ENCODE results near the gene RIPK4. TPM values are rescaled to one million over a fixed set of nuclear protein-coding genes. Genes with fewer than 3 reads are reported as not detected.

Gene RIPK4
- total and polyA plus RNA-seq, 4 donors: 4.7 to 22.6 (median 8.5) TPM

- WGBS: 72% methylated on average over 19 of the region's 19 CpGs
- H3K27me3 ChIP-seq (ENCODE audit: control insufficient read depth in 4 of 4, insufficient read depth in 4 of 4, low read length in 3 of 4): no peaks in the 10 kb centered on the region
- DNase-seq (ENCODE audit: low spot score): no peak
- no peaks in the 10 kb centered on the region for H3K36me3 ChIP-seq (ENCODE audit: control insufficient read depth in 4 of 4, insufficient read depth in 3 of 4, low read depth in 1 of 4, low read length in 3 of 4)
- TF ChIP-seq RAD21 (IDR thresholded peaks at IDR 0.05) (no peak), FOXA2 (IDR thresholded peaks at IDR 0.05) (no peak), REST (IDR thresholded peaks at IDR 0.05) (no peak), CTCF (IDR thresholded peaks at IDR 0.05; ENCODE audit: low read depth, low read length, missing input control) (no peak), ATF3 (IDR thresholded peaks at IDR 0.05) (no peak), SP1 (IDR thresholded peaks at IDR 0.05) (no peak), JUND (IDR thresholded peaks at IDR 0.05) (no peak), FOXA1 (IDR thresholded peaks at IDR 0.05) (no peak), RXRA (IDR thresholded peaks at IDR 0.05) (no peak), MAX (IDR thresholded peaks at IDR 0.05) (no peak), GABPA (IDR thresholded peaks at IDR 0.05 in 1 of 2, conservative IDR thresholded peaks at IDR 0.05 in 1 of 2) (no peak), YY1 (IDR thresholded peaks at IDR 0.05) (no peak), NR2F2 (IDR thresholded peaks at IDR 0.05) (no peak), ZBTB33 (IDR thresholded peaks at IDR 0.05) (no peak), HNF4G (IDR thresholded peaks at IDR 0.05) (no peak), HNF4A (conservative IDR thresholded peaks at IDR 0.05) (no peak), EGR1 (IDR thresholded peaks at IDR 0.05; ENCODE audit: low read depth in 2 of 2) (no peak), TAF1 (conservative IDR thresholded peaks at IDR 0.05) (no peak)
- H3K9me3 ChIP-seq (ENCODE audit: control insufficient read depth in 4 of 4, low read length in 3 of 4): no peaks in the 10 kb centered on the region
- no peak overlapping the region for H3K4me3 ChIP-seq (ENCODE audit: low read depth in 1 of 3, low read length in 3 of 3)
- H3K27ac ChIP-seq (ENCODE audit: low read depth in 1 of 2, low read length in 2 of 2): no peak overlapping the region
- no peak overlapping the region for H3K9ac ChIP-seq (ENCODE audit: low read depth in 1 of 2, low read length in 2 of 2)
- H3K4me1 ChIP-seq (ENCODE audit: control insufficient read depth in 4 of 4, insufficient read depth in 4 of 4, low read length in 3 of 4): no peaks in the 10 kb centered on the region
These were observed 40.7 kb downstream of the RIPK4 start for GRCh38 chr21:41726058-41726558.
